Lower lobe of right lung (tissue), 2 donors: Measurements from ENCODE around the gene SMURF1. TPM values are rescaled to one million over a fixed set of nuclear protein-coding genes. Genes with fewer than 3 reads are reported as not detected.

ENCODE experiments used
- ATAC-seq, 2 donors: fragments of 200-7000 bp; cut with Tn5 transposase; one replicate each; pipeline ENCODE4 v1.9.1; 2020 to 2022; ENCODE audit warnings: mild to moderate bottlenecking in 2 of 2, moderate library complexity in 2 of 2
- DNase-seq: peaks from one replicate; pipeline ENCODE4 v3.0.0-alpha.2; 2020
- H3K27ac ChIP-seq: fragments of 200-600 bp; one replicate; pipeline ENCODE4 v1.8.0; 2022
- H3K27me3 ChIP-seq: fragments of 200-600 bp; one replicate; pipeline ENCODE4 v1.8.0; 2022; ENCODE audit warnings: low read depth
- H3K36me3 ChIP-seq: fragments of 200-600 bp; one replicate; pipeline ENCODE4 v1.8.0; 2022; ENCODE audit warnings: mild to moderate bottlenecking
- H3K4me1 ChIP-seq: fragments of 200-600 bp; one replicate; pipeline ENCODE4 v1.8.0; 2022
- H3K4me3 ChIP-seq: fragments of 200-600 bp; one replicate; pipeline ENCODE4 v1.8.0; 2022; ENCODE audit warnings: mild to moderate bottlenecking
- H3K9me3 ChIP-seq: fragments of 200-600 bp; one replicate; pipeline ENCODE4 v1.8.0; 2022
- CTCF ChIP-seq: fragments of 200-600 bp; IDR thresholded peaks from one replicate; pipeline ENCODE4 v1.8.0; 2022; ENCODE audit warnings: antibody characterized with exemption, mild to moderate bottlenecking
- intact Hi-C: fragments of 100-400 bp; cut with DNase I; formaldehyde crosslinking; loops from one replicate; pipeline ENCODE4 v1.11.0; 2022
- total RNA-seq: library from RNA; stranded (reverse); fragmentation: NEBNext Ultra II Directional; extraction: Animal tissue kit (Norgen Biotek cat#: 25700); gene quantifications from one replicate; pipeline ENCODE4 v1.2.1, GENCODE V29; 2021
- donor health status: DM: no; HTN: yes; CAD: no; lungs with severe emphysema.

The SMURF1 gene
- total RNA-seq, 1 donor from 2014 or later = 32.0 TPM

DNA sequence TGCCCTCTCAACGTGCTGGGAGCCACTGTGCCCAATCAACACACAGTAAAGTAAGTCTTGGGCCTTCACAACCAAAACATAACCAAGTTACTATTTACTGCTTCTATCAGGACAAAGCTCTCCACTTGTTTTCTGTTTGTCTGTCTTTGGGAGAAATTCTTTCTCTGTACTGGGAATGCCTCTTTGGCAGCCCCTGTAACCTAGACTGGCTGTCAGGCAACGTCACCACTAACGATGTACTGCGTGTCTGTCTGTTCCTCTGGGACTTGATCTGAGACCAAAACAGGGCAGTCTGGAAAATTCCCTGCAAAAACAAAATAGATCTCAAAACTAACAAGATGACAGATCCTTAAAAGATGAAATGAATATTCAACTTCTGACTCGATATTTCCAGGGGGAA, 113.0 kb downstream of the SMURF1 start:
- TF ChIP-seq CTCF = no peak
- DNase-seq (no peak), ATAC-seq (no peak)
- Histone ChIP-seq H3K36me3 (peaks cover 85% of the 10 kb centered on the region), H3K9me3 (peaks cover 3% of the 10 kb centered on the region), H3K27me3 (no peaks in the 10 kb centered on the region), H3K27ac (peak overlapping the region; percentile 33), H3K4me3 (no peak overlapping the region), H3K4me1 (no peaks in the 10 kb centered on the region)
- intact Hi-C loops = no loop called here

DNA sequence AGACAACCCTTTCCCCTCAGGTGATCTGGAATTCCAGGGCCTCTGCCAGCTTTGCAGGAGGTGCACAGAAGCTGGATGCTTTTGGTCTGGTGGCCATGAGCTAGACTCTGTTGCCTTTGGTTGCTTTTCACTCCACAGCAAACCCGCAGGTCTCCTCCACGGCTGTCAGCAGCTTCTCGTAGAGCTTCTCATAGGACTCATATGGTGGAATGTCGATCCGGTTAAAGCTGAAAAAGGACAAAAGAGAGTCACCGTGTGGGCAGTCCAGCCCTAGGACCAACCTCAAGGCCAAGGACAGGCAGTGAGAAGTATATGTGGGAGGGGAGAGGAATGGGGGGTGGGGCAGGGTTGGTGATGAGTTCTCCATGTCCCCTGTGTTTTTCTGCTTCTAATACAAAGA, 113.5 kb downstream of the SMURF1 start:
- peak overlapping the region; percentile 33 for H3K27ac ChIP-seq
- DNase-seq (no peak), ATAC-seq (no peak)
- no peak for TF ChIP-seq CTCF
- intact Hi-C loops = no loop called here
- H3K9me3 ChIP-seq = peaks cover 3% of the 10 kb centered on the region
- H3K4me1 ChIP-seq = no peaks in the 10 kb centered on the region
- H3K27me3 ChIP-seq = no peaks in the 10 kb centered on the region
- H3K36me3 ChIP-seq = peaks cover 80% of the 10 kb centered on the region
- no peak overlapping the region for H3K4me3 ChIP-seq

- peaks cover 3% of the 10 kb centered on the region for H3K9me3 ChIP-seq
- no peaks in the 10 kb centered on the region for H3K27me3 ChIP-seq
- intact Hi-C loops = no loop called here
- H3K4me1 ChIP-seq = no peaks in the 10 kb centered on the region
- H3K36me3 ChIP-seq = peaks cover 73% of the 10 kb centered on the region
- DNase-seq (no peak), ATAC-seq (no peak)
- TF ChIP-seq CTCF = no peak
- peak overlapping the region; percentile 33 for H3K27ac ChIP-seq
- no peak overlapping the region for H3K4me3 ChIP-seq
Observed at GRCh38 chr7:99029466-99030435, 114.2 kb downstream of the SMURF1 start.

DNA sequence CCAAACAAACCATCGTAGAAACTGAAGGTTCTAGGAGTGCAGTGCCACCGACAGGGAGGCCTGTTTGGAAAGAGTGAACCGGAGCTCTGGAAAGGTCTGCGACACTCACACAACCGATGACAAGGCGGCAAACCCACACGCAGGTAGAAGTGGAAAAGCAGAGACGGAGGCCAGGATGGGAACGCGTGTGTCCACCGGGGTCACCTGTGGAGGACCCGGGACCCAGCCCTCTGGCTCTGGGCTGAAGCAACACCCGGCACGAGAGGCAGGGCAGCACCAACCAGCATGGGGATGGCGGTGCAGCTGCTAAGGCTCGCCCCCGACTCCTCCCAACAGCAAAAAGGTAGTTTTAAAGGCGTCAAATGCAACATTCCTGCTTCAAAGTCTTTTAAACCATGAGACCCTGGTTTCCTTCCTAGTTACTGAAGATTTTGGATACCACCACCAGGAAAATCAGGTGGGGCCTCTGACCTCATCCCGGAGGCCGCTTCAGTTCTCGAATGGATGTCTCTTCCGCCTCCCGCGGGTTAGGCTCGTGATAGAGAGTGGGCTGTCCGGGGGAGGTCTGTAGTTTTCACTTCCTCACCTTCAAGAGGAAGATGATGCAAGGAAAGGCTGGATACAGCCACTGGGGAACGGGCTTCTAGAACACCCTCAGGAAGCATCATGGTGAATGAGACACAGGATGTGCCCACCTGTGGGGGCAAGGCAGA, 115.5 kb downstream of the SMURF1 start:
- intact Hi-C loops = no loop called here
- no peak for DNase-seq
- H3K4me3 ChIP-seq = no peak overlapping the region
- no peak for TF ChIP-seq CTCF
- H3K27me3 ChIP-seq = no peaks in the 10 kb centered on the region
- peaks cover 59% of the 10 kb centered on the region for H3K36me3 ChIP-seq
- peaks cover 3% of the 10 kb centered on the region for H3K9me3 ChIP-seq
- no peak overlapping the region for H3K27ac ChIP-seq
- H3K4me1 ChIP-seq = no peaks in the 10 kb centered on the region
- ATAC-seq = peak in 1 of 2 donors; percentile 35

DNA sequence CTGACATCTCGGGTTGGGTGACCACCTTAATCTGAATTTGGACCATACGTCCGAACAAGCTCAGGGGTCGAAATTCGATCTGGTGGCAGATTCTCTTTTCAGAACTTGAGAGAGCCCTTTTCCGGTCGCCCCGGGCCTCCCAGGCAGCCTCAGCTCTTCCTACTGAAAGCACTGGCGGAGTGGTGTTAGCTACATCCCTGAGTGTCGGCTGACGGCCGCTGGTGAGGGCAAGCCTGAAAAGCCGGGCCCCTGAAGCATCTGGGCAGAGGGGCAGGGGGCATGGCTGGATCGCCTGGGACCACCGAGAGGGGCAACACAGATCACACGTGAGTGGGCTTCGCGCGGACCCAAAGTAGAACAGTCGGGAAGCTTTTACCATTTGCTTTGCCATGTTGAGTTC, 116.1 kb downstream of the SMURF1 start:
- intact Hi-C loops = no loop called here
- Histone ChIP-seq H3K36me3 (peaks cover 53% of the 10 kb centered on the region), H3K9me3 (peaks cover 3% of the 10 kb centered on the region), H3K4me1 (no peaks in the 10 kb centered on the region), H3K27me3 (no peaks in the 10 kb centered on the region), H3K27ac (no peak overlapping the region), H3K4me3 (no peak overlapping the region)
- ATAC-seq (no peak), DNase-seq (no peak)
- TF ChIP-seq CTCF = no peak
